Upper lobe of left lung (tissue), 6 donors: ENCODE measurements around the gene MPG. TPM values are rescaled to one million over a fixed set of nuclear protein-coding genes. Genes with fewer than 3 reads are reported as not detected.
A peak's percentile ranks its signal among the peaks of the same experiment; 100 is the strongest.

Experiments
- ATAC-seq, 2 donors: fragments of 200-7000 bp; cut with Tn5 transposase; one replicate each; pipeline ENCODE4 v1.9.1; 2022; ENCODE audit warnings: mild to moderate bottlenecking in 2 of 2, moderate library complexity in 2 of 2; ENCODE audit not compliant: low FRiP score in 2 of 2
- DNase-seq, 2 donors: peaks; one replicate each; pipeline ENCODE4 v3.0.0-alpha.2; 2019 to 2020
- H3K27ac ChIP-seq, 4 donors: fragments of 200-600 bp; sonication (generic); one replicate each; pipeline ENCODE4 v1.5.1; 2016 to 2019
- H3K27me3 ChIP-seq, 4 donors: fragments of 200-600 bp; sonication (generic); one replicate each; pipeline ENCODE4 v1.5.1; 2017 to 2019
- H3K36me3 ChIP-seq, 4 donors: fragments of 200-600 bp; sonication (generic); one replicate each; pipeline ENCODE4 v1.5.1; 2016 to 2019
- H3K4me1 ChIP-seq, 4 donors: fragments of 200-600 bp; sonication (generic); one replicate each; pipeline ENCODE4 v1.5.1; 2018 to 2019
- H3K4me3 ChIP-seq, 4 donors: fragments of 200-600 bp; sonication (generic); one replicate each; pipeline ENCODE4 v1.5.1; 2017 to 2019; ENCODE audit warnings: mild to moderate bottlenecking in 2 of 4, moderate library complexity in 1 of 4
- H3K9me3 ChIP-seq, 4 donors: fragments of 200-600 bp; sonication (generic); one replicate each; pipeline ENCODE4 v1.5.1; 2018 to 2019
- CTCF ChIP-seq, 6 experiments: fragments of 450-650 bp in 4 of 6; fragments of 200-600 bp in 2 of 6; sonication (generic) in 2 of 6; IDR thresholded peaks; one replicate each; pipeline ENCODE4 v1.5.1; 2016 to 2019; ENCODE audit warnings: antibody characterized with exemption in 6 of 6
- EP300 ChIP-seq, 4 donors: sonication (generic); formaldehyde crosslinking; IDR thresholded peaks; one replicate each; pipeline ENCODE4 v1.5.1; 2017; ENCODE audit warnings: antibody characterized with exemption in 4 of 4, control low read depth in 2 of 4
- POLR2A ChIP-seq, 4 donors: fragments of 450-650 bp; IDR thresholded peaks; one replicate each; pipeline ENCODE4 v1.5.1; 2016 to 2017; ENCODE audit warnings: antibody characterized with exemption in 4 of 4, mild to moderate bottlenecking in 2 of 4
- POLR2AphosphoS5 ChIP-seq, 2 donors: sonication (generic); formaldehyde crosslinking; IDR thresholded peaks; one replicate each; pipeline ENCODE4 v1.5.1; 2017; ENCODE audit warnings: antibody characterized with exemption in 2 of 2
- WGBS, 2 donors: methylation state at CpG; one replicate each; pipeline ENCODE4 v1.1.5; 2017 to 2018; 5-methylcytosine and 5-hydroxymethylcytosine counted together
- total RNA-seq, 6 donors: library from RNA; depleted of rRNA in 4 of 6; stranded (reverse); fragments of >200 nt in 4 of 6; gene quantifications; one replicate each; pipeline versions ENCODE4 v1.1.0 to v1.2.1, GENCODE V29; 2016 to 2021
- donor health status: DM: no; HTN: no; CAD: no; lungs with moderate emphysema.
- donor health status: DM: no; HTN: yes; CAD: no; lungs with severe emphysema.

MPG gene
- total RNA-seq, 6 donors from 2014 or later: 52.6 to 99.0 (median 71.7) TPM

- DNase-seq (no peak), ATAC-seq (no peak)
- Histone ChIP-seq H3K36me3 (peaks cover 0 to 35% (median 18%) of the 10 kb centered on the region in 4 donors), H3K27ac (no peak overlapping the region), H3K9me3 (no peaks in the 10 kb centered on the region), H3K27me3 (no peaks in the 10 kb centered on the region), H3K4me1 (peaks cover 5 to 23% (median 9%) of the 10 kb centered on the region in 4 donors), H3K4me3 (no peak overlapping the region)
- TF ChIP-seq CTCF (IDR thresholded peaks at IDR 0.05): no peak
- TF ChIP-seq POLR2A (IDR thresholded peaks at IDR 0.05): no peak
- no peak for TF ChIP-seq EP300 (IDR thresholded peaks at IDR 0.05)
- TF ChIP-seq POLR2AphosphoS5 (IDR thresholded peaks at IDR 0.05): no peak
- 92 to 98% methylated on average over 5 of the region's 5 CpGs for WGBS, 2 donors
Observed at GRCh38 chr16:94918-95265, 16.9 kb downstream of the MPG start.

DNA sequence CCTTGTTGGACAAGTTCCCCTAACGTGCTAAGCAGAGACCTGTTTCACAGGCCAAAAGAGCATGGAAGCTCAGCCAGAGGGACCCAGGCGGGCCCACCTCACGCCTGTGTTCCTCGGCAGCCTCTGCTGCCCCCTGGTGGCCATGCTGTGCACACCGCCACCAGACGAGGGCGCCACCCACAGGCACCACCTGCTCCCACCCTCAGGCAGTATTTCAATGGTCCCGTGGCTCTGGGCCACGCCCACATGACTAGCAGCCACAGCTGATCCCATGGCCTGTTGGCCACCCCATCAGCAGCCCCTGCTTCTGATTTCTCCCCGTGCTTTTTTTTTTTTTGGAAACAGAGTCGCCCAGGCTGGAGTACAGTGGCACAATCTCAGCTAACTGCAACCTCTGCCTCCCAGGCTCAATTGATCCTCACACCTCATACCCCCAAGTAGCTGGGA, 18.9 kb downstream of the MPG start:
- no peak overlapping the region for H3K4me3 ChIP-seq
- peak; percentile 94 to 97 for ATAC-seq
- H3K9me3 ChIP-seq: no peaks in the 10 kb centered on the region
- H3K27me3 ChIP-seq: no peaks in the 10 kb centered on the region
- H3K36me3 ChIP-seq: peaks cover 0 to 31% (median 13%) of the 10 kb centered on the region in 4 donors
- DNase-seq: peak; percentile 94 to 95
- TF ChIP-seq EP300 (IDR thresholded peaks at IDR 0.05) (no peak), POLR2A (IDR thresholded peaks at IDR 0.05) (no peak), POLR2AphosphoS5 (IDR thresholded peaks at IDR 0.05) (peak in 1 of 2 donors; percentile 47), CTCF (IDR thresholded peaks at IDR 0.05) (peak; percentile 89 to 100 (median 100))
- no peak overlapping the region for H3K27ac ChIP-seq
- peaks cover 6 to 35% (median 16%) of the 10 kb centered on the region in 4 donors for H3K4me1 ChIP-seq
- WGBS, 2 donors: 6 to 21% methylated on average over 5 to 11 of the region's 11 CpGs

DNA sequence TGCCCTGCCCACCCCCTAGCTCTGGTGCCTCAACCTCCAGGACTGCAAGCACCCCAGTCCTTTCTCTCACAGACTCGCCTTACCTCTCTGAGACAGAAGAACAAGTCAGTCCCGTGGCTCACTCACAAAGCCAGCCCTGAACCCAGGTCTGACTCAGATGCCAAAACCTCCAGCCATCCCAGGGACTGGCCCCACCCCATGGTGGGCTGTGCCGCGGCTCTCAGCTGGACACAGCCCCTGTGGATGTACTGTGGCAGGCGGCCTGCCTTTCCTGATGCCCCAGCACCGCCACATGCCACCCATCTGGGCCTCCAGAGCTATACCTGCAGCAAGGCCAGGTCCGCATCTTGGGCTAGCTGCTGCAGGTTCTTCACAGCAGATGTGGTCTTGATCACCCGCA, 19.8 kb downstream of the MPG start:
- DNase-seq (no peak), ATAC-seq (no peak)
- Histone ChIP-seq H3K9me3 (no peaks in the 10 kb centered on the region), H3K27ac (no peak overlapping the region), H3K27me3 (no peaks in the 10 kb centered on the region), H3K4me1 (peaks cover 6 to 35% (median 17%) of the 10 kb centered on the region in 4 donors), H3K4me3 (no peak overlapping the region), H3K36me3 (peaks cover 0 to 24% (median 11%) of the 10 kb centered on the region in 4 donors)
- 91 to 92% methylated on average over 6 to 7 of the region's 8 CpGs for WGBS, 2 donors
- TF ChIP-seq CTCF (IDR thresholded peaks at IDR 0.05) (no peak), POLR2AphosphoS5 (IDR thresholded peaks at IDR 0.05) (no peak), EP300 (IDR thresholded peaks at IDR 0.05) (no peak), POLR2A (IDR thresholded peaks at IDR 0.05) (no peak)

GRCh38 chr16:100989-101388, 23.0 kb downstream of the MPG start:
- no peaks in the 10 kb centered on the region for H3K27me3 ChIP-seq
- peaks cover 6 to 35% (median 17%) of the 10 kb centered on the region in 4 donors for H3K4me1 ChIP-seq
- H3K9me3 ChIP-seq: no peaks in the 10 kb centered on the region
- DNase-seq: no peak
- ATAC-seq: no peak
- H3K4me3 ChIP-seq: no peak overlapping the region
- peak overlapping the region; percentile 62 to 80 (median 67) for H3K27ac ChIP-seq
- peaks cover 0 to 33% (median 16%) of the 10 kb centered on the region in 4 donors for H3K36me3 ChIP-seq
- no peak for TF ChIP-seq EP300 (IDR thresholded peaks at IDR 0.05)
- TF ChIP-seq POLR2A (IDR thresholded peaks at IDR 0.05): no peak
- TF ChIP-seq CTCF (IDR thresholded peaks at IDR 0.05): no peak
- TF ChIP-seq POLR2AphosphoS5 (IDR thresholded peaks at IDR 0.05): no peak
- WGBS, 2 donors: 84 to 87% methylated on average over 5 of the region's 5 CpGs

DNA sequence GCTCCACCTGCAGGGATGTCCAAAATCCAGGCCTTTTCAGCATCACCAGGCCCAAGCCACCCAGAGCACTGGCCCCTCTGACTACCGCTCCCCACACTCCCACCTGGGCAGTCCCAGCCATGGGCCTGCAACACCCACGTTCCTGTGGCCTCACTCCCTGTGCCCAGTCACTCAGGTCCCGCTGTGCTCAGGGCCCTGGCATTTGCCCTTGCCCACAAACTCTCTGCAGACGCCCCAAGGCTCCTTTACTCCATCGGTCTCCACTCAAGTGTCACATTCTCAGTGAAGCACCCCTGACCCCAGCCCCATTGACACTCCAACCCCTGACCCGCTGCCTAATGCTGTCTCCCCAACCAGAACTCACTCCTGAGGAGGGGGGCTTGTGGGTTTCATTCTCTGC, 23.6 kb downstream of the MPG start:
- no peaks in the 10 kb centered on the region for H3K9me3 ChIP-seq
- no peak for DNase-seq
- H3K36me3 ChIP-seq: peaks cover 0 to 34% (median 16%) of the 10 kb centered on the region in 4 donors
- no peak for ATAC-seq
- peaks cover 6 to 34% (median 17%) of the 10 kb centered on the region in 4 donors for H3K4me1 ChIP-seq
- TF ChIP-seq POLR2A (IDR thresholded peaks at IDR 0.05) (no peak), EP300 (IDR thresholded peaks at IDR 0.05) (no peak), CTCF (IDR thresholded peaks at IDR 0.05) (no peak), POLR2AphosphoS5 (IDR thresholded peaks at IDR 0.05) (no peak)
- WGBS, 2 donors: 90% methylated on average over 6 of the region's 6 CpGs
- H3K27me3 ChIP-seq: no peaks in the 10 kb centered on the region
- no peak overlapping the region for H3K4me3 ChIP-seq
- peak overlapping the region; percentile 62 to 80 (median 67) for H3K27ac ChIP-seq
